HuH-7.5 (cell line): ENCODE results near the gene MSH4.
"Not testable (repeated sequence)": the region's sequence is repeated elsewhere in the genome, so short reads cannot be mapped to it uniquely, and the experiment has no call there.

Experiments
- DNase-seq: peaks from one replicate; pipeline ENCODE4 v3.0.0; 2011; ENCODE audit warnings: low spot score

Gene MSH4

DNA sequence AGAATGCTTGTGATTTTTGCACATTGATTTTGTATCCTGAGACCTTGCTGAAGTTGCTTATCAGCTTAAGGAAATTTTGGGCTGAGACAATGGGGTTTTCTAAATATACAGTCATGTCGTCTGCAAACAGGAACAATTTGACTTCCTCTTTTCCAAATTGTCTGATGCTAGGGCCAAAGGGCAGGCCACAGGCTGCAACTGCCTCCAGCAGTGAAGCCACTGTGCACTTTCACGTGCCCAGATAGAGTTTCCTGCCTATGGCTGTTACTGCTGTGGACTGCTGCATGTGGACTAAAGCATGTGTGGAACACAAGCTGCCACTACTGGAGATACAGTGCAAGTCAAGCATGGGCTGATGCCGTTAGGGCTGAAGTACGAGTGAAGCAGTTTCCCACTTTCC, 146.4 kb downstream of the MSH4 start:
- not testable (repeated sequence) for DNase-seq

DNA sequence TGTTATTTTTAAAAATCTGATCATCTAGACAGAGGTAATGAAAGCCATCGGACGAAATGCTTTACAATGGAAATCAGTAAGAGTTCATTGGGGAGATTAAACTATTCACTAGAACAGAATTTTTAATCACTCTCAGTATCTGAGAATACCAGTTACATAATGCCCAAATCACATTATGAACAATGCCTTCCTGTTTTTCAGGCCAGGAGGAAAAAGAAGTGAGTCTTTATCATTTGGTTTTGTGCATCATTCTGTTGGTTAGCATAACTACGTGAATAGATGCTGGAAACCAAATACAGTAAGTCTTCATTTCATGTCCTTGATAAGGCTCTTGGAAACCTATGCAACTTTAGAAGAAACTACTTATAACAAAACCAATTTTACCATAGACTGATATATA, 153.5 kb downstream of the MSH4 start:
- DNase-seq: no peak

DNA sequence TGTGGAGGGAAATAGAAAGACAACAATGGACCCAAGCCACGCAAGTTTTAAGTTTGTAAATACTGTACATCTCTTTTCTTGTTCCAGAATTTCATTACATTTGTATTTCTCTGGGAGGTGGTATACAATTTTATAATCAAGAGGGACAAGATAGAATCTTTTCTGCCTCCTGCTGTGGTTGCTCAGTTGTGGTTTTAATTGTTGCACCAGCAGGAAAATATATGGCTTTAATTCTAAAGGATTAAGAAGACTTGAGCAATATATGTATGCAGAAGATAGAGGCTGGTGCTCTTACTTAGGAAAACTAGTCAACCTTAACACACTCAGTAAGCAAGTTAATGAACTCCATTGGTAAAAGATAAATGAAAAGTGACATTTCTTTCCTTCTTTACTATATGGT, 155.3 kb downstream of the MSH4 start:
- DNase-seq: no peak

DNA sequence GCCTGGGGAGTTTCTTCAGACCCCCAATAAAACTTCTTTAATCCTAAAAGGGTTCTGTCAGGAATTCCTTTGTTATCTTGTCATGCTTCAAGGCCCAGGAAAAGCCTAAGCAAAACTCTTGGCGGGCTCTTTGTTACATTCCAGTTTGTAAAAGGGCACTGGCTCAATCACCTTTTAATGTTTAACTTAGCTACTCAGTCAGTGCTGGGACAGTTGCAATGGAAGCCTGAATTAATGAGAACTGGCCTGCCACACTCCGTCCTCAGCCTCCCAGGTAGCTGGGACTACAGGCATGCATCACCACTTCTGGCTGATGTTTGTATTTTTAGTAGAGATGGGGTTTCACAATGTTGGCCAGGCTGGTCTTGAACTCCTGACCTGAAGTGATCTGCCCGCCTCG, 156.8 kb downstream of the MSH4 start:
- DNase-seq: no peak

DNA sequence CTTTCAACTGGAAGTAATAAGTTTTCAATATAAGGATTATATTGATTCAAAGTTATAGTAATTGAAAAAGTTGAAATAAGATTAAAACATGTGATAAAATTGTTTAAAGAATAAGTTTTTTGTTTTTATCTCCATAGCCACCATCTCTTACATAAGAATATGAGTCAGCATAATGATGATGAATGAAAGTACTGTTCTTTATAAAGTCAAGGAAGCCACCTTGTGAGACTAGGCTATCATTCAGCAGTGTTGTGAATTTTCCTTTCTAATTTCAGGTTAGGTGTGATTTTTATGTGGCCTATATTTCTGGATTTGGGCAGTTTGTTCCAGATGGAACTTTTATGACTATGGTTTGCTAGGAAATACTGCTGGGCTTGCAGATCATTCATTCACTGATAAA, 157.9 kb downstream of the MSH4 start:
- no peak for DNase-seq
